Astrocyte (in vitro differentiated cells and primary cell): Measurements from ENCODE around the gene SERTAD4.

Source experiments
- EZH2 ChIP-seq: IDR thresholded peaks from 2 replicates; pipeline ENCODE4 v1.6.1; 2012; ENCODE audit warnings: mild to moderate bottlenecking, low read length, inconsistent platforms; ENCODE audit not compliant: insufficient read depth
- TF ChIP-seq, protein P1 (sequence below): IDR thresholded peaks from 2 replicates; pipeline ENCODE4 v1.5.1; 2011; ENCODE audit warnings: low read depth, mild to moderate bottlenecking, inconsistent platforms, low read length, moderate library complexity; ENCODE audit not compliant: insufficient read depth

DNA sequence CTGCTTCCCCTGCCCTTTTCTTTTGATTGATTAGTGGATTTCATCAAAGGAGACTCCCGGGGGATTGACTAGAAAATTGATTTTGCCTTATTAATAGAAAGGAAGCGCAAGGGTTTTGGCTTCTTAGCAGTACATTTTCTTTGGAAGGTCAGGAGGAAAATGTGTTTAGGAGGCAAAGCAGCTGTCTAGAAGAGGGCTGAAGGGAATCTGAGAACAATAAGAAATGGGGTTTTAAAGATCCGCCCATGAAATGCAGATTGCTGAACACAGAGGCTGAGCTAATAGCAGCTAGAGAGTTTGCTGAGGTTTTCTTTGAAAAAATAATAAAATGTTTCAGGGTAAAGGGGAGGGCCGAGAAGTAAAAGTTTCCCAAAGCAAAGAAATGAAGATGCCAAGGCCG lies 4.9 kb downstream of the SERTAD4 start:
- TF ChIP-seq, protein P1, sequence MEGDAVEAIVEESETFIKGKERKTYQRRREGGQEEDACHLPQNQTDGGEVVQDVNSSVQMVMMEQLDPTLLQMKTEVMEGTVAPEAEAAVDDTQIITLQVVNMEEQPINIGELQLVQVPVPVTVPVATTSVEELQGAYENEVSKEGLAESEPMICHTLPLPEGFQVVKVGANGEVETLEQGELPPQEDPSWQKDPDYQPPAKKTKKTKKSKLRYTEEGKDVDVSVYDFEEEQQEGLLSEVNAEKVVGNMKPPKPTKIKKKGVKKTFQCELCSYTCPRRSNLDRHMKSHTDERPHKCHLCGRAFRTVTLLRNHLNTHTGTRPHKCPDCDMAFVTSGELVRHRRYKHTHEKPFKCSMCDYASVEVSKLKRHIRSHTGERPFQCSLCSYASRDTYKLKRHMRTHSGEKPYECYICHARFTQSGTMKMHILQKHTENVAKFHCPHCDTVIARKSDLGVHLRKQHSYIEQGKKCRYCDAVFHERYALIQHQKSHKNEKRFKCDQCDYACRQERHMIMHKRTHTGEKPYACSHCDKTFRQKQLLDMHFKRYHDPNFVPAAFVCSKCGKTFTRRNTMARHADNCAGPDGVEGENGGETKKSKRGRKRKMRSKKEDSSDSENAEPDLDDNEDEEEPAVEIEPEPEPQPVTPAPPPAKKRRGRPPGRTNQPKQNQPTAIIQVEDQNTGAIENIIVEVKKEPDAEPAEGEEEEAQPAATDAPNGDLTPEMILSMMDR, result no peak
- TF ChIP-seq EZH2, result no peak
